ENCODE measurements around the gene CDC42BPB. TPM values are rescaled to one million over a fixed set of nuclear protein-coding genes. Genes with fewer than 3 reads are reported as not detected.

Gene CDC42BPB
- total RNA-seq, 1 experiment from 2014 or later, result 103 TPM

DNA sequence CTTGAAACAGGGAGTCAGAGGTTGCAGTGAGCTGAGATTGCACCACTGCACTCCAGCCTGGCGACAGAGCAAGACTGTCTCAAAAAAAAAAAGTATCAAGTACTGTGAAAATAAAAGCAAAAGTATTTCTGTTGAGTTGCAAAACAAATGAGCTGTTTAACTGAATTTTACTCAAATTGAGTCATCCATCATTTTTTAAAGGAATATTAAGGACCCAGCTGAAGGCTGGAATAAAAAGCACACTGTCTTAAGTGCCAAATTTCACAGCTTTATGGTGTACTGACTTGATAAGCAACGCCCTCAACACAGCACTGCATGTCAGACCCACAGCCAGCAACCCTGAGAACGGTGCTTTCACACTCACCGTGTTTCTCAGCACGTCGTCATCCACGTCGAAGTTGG is 76.9 kb downstream of the CDC42BPB start:
- Histone ChIP-seq H3K27me3 (ENCODE audit: insufficient read depth, low read length) (no peaks in the 10 kb centered on the region), H3K18ac (ENCODE audit: insufficient read length, low read depth, low read length) (no peak overlapping the region), H3K9ac (ENCODE audit: extremely low read depth, insufficient read length, low read length) (no peak overlapping the region), H3K9me3 (ENCODE audit: control insufficient read depth, low read depth, low read length) (no peaks in the 10 kb centered on the region), H3K79me1 (ENCODE audit: insufficient read depth, low read depth, low read length, poor library complexity, severe bottlenecking) (no peaks in the 10 kb centered on the region), H2BK12ac (ENCODE audit: insufficient read length, low read depth, low read length) (no peak overlapping the region), H3K27ac (ENCODE audit: insufficient read length, low read depth, low read length) (no peak overlapping the region), H3K14ac (ENCODE audit: insufficient read depth, low read length) (no peak overlapping the region), H4K91ac (ENCODE audit: insufficient read length, low read depth, low read length) (no peak overlapping the region), H3K23ac (ENCODE audit: insufficient read length, low read depth, low read length) (no peak overlapping the region), H3T11ph (ENCODE audit: low read length) (no peak overlapping the region), H4K20me1 (ENCODE audit: control insufficient read depth, insufficient read depth, insufficient read length) (peaks cover 2% of the 10 kb centered on the region), H2AFZ (ENCODE audit: low read length) (no peak overlapping the region), H3K56ac (ENCODE audit: insufficient read length, low read depth, low read length) (no peak overlapping the region), H3K79me2 (ENCODE audit: insufficient read depth, low read length) (no peaks in the 10 kb centered on the region), H4K8ac (replicated peaks; ENCODE audit: insufficient read length, low read depth, low read length) (no peak overlapping the region), H3K4ac (ENCODE audit: low read depth, low read length) (no peak overlapping the region), H3K23me2 (ENCODE audit: insufficient read length, low read depth, low read length, poor library complexity, severe bottlenecking) (no peaks in the 10 kb centered on the region), H3K4me2 (ENCODE audit: insufficient read depth, insufficient read length, low read length) (no peak overlapping the region), H2BK15ac (ENCODE audit: low read depth, low read length) (no peak overlapping the region), H2AK5ac (ENCODE audit: insufficient read length, low read length) (no peak overlapping the region), H3K4me1 (ENCODE audit: insufficient read depth, low read length) (no peaks in the 10 kb centered on the region), H4K5ac (ENCODE audit: insufficient read length, low read depth, low read length) (no peak overlapping the region), H2BK120ac (ENCODE audit: low read depth, low read length, poor library complexity, severe bottlenecking) (no peak overlapping the region), H2BK5ac (ENCODE audit: insufficient read length, low read length) (no peak overlapping the region), H2BK20ac (ENCODE audit: low read depth, low read length, poor library complexity, severe bottlenecking) (no peak overlapping the region)
- TF ChIP-seq CTCF (conservative IDR thresholded peaks at IDR 0.05), result no peak
- H3K9me3 Mint-ChIP-seq, result no peaks in the 10 kb centered on the region
- no peak for DNase-seq
- H3K27ac Mint-ChIP-seq, result no peak overlapping the region
- no CpG with 5 or more reads among the region's 8 CpGs for WGBS (ENCODE audit: extremely low coverage, insufficient read length, low lambda C conversion rate)
- no peaks in the 10 kb centered on the region for H3K4me1 Mint-ChIP-seq
- peaks cover 15 to 90% (median 47%) of the 10 kb centered on the region in 3 experiments; a peak in 6 of 7 replicates for H3K36me3 Mint-ChIP-seq (ENCODE audit: insufficient read depth in 1 of 3, low read depth in 3 of 3)
- H3K4me3 Mint-ChIP-seq, result no peak overlapping the region
- H3K27me3 Mint-ChIP-seq (ENCODE audit: low read depth), result no peaks in the 10 kb centered on the region; the same call in 1 of the 2 replicates

Data from H9 (cell line).